AG04449 (cell line): ENCODE results near the gene TRRAP.

Experiments
- CTCF ChIA-PET: fragments of 350-600 bp; formaldehyde crosslinking; extraction: SDS; loops from one replicate; lab custom pipeline; 2021; ENCODE audit warnings: antibody characterized with exemption; lab: Yijun Ruan, JAX
- POLR2A ChIA-PET: fragments of 400-600, 350-600 bp; formaldehyde crosslinking; extraction: SDS; loops from one replicate; lab custom pipeline; 2020; ENCODE audit warnings: antibody characterized with exemption, inconsistent platforms; lab: Yijun Ruan, JAX
- DNase-seq: peaks from one replicate; pipeline ENCODE4 v3.0.0-alpha.2; 2010; ENCODE audit warnings: low read depth, low spot score
- H3K4me3 ChIP-seq: 2 replicates; pipeline ENCODE4 v1.5.1; 2011; ENCODE audit warnings: low read depth, mild to moderate bottlenecking, control low read depth, low read length
- TF ChIP-seq, protein P1 (sequence below): IDR thresholded peaks from one replicate; pipeline ENCODE4 v1.5.1; 2011; ENCODE audit warnings: mild to moderate bottlenecking, moderate library complexity, low read length, control low read depth, inconsistent platforms; ENCODE audit not compliant: insufficient read depth; ENCODE audit errors: missing control alignments

Gene TRRAP

DNA sequence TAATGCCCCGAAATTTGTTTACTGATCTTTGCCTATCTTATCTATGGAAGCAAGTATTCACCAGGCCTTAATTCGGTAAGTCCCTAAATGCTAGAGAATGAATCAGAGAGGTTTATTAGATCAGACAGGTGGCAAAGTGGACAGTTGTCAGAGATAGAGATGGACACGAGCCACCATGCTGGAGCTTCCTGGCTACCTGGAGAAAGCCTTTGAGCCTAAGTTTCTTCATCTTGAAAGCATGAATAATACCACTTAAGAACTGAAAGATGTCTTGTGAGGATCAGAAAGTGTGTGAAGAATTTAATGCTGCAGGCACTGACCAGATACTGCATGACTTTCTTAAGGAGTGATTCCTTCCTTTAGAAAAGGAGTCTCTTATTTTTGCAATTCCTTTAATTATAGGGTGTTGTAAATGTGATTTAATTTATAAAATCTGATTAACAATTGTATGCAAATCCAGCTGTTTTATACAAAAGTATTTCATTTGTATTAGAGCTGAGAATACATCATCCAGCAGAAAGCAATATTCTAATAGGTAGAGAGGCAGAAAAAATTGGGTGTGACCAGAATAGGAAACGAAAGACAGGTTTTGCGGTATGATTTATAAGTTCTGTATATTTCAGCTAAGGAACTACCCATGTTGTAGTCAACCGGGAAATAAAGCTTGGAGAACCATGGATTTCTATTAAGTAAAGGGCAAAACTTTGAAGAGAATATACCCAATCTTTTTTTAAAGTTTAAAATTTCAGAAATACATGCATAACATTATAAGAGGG is 182.9 kb downstream of the TRRAP start:
- TF ChIP-seq, protein P1, sequence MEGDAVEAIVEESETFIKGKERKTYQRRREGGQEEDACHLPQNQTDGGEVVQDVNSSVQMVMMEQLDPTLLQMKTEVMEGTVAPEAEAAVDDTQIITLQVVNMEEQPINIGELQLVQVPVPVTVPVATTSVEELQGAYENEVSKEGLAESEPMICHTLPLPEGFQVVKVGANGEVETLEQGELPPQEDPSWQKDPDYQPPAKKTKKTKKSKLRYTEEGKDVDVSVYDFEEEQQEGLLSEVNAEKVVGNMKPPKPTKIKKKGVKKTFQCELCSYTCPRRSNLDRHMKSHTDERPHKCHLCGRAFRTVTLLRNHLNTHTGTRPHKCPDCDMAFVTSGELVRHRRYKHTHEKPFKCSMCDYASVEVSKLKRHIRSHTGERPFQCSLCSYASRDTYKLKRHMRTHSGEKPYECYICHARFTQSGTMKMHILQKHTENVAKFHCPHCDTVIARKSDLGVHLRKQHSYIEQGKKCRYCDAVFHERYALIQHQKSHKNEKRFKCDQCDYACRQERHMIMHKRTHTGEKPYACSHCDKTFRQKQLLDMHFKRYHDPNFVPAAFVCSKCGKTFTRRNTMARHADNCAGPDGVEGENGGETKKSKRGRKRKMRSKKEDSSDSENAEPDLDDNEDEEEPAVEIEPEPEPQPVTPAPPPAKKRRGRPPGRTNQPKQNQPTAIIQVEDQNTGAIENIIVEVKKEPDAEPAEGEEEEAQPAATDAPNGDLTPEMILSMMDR = no peak
- DNase-seq = no peak
- ChIA-PET POLR2A (interaction anchor here (1.2 kb wide), 1 partner anchor 263 kb away, joined by 4 read pairs; no protein-coding TSS in a partner anchor), CTCF (interaction anchor here (1.2 to 2.1 kb wide), 2 partner anchors 25 to 252 kb away, joined by 3 to 6 read pairs; no protein-coding TSS in a partner anchor)
- no peak overlapping the region for H3K4me3 ChIP-seq
